T-helper 2 cell treated with Interferon-gamma antibody and Interleukin-4, amounts not matched to agents 100 ng/mL and 5 ng/mL, for 36 hours (primary cell): ENCODE measurements around the gene EDC4. TPM values are rescaled to one million over a fixed set of nuclear protein-coding genes. Genes with fewer than 3 reads are reported as not detected.

Experiments used
- intact Hi-C: fragments of 100-400 bp; cut with micrococcal nuclease; formaldehyde crosslinking; loops from one replicate; pipeline ENCODE4 v1.15.1; 2023
- total RNA-seq: library from RNA; stranded (reverse); gene quantifications from 2 replicates; pipeline ENCODE4 v1.2.3, GENCODE V29; 2022

EDC4 gene
- total RNA-seq, 1 donor from 2014 or later = 112 TPM

GRCh38 chr16:67927131-67927941, 54.5 kb downstream of the EDC4 start:
- intact Hi-C loops = no loop called here

GRCh38 chr16:67928147-67928546, 55.3 kb downstream of the EDC4 start:
- intact Hi-C loops = loop anchor here (1.0 kb wide), 3 partner anchors 45 to 256 kb away; no protein-coding TSS in a partner anchor

GRCh38 chr16:67928561-67929364, 55.9 kb downstream of the EDC4 start:
- intact Hi-C loops = loop anchor here (1.0 kb wide), 3 partner anchors 45 to 256 kb away; no protein-coding TSS in a partner anchor

GRCh38 chr16:67930191-67930590, 57.3 kb downstream of the EDC4 start:
- intact Hi-C loops = no loop called here

GRCh38 chr16:67930678-67931211, 57.9 kb downstream of the EDC4 start:
- intact Hi-C loops = no loop called here

Other genes with a start within 250 kb of the EDC4 start
- gene CARMIL2, start 227.9 kb upstream of the EDC4 start, total RNA-seq = 178 and 195 TPM in 2 replicates
- 39.1 and 41.1 TPM in 2 replicates for gene ACD, start 212.8 kb upstream of the EDC4 start, total RNA-seq
- gene PARD6A, start 212.1 kb upstream of the EDC4 start, total RNA-seq = 10.1 TPM in 2 replicates
- 5.1 and 6.8 TPM in 2 replicates for gene ENKD1, start 206.3 kb upstream of the EDC4 start, total RNA-seq
- gene C16orf86, start 206.2 kb upstream of the EDC4 start, total RNA-seq = 0.95 and 1.9 TPM in 2 replicates
- gene GFOD2, start 153.7 kb upstream of the EDC4 start, total RNA-seq = 12.1 and 14.2 TPM in 2 replicates
- gene RANBP10, start 66.5 kb upstream of the EDC4 start, total RNA-seq = 22.7 and 23.2 TPM in 2 replicates
- 0.36 and 0.73 TPM in 2 replicates for gene TSNAXIP1, start 66.2 kb upstream of the EDC4 start, total RNA-seq
- 44.3 and 45.8 TPM in 2 replicates for gene THAP11, start 30.7 kb upstream of the EDC4 start, total RNA-seq
- gene NUTF2, start 26.1 kb upstream of the EDC4 start, total RNA-seq = 138 and 143 TPM in 2 replicates
- 54.2 and 54.4 TPM in 2 replicates for gene CENPT, start 25.4 kb upstream of the EDC4 start, total RNA-seq
- 0.61 and 0.84 TPM in 2 replicates for gene NRN1L, start 11.8 kb downstream of the EDC4 start, total RNA-seq
- gene PSKH1, start 20.2 kb downstream of the EDC4 start, total RNA-seq = 20.7 and 22.1 TPM in 2 replicates
- gene CTRL, start 58.8 kb downstream of the EDC4 start, total RNA-seq = 9.6 and 11.9 TPM in 2 replicates
- gene PSMB10, start 63.8 kb downstream of the EDC4 start, total RNA-seq = 335 and 352 TPM in 2 replicates
- 16.8 and 20.5 TPM in 2 replicates for gene LCAT, start 71.1 kb downstream of the EDC4 start, total RNA-seq
- gene SLC12A4, start 95.6 kb downstream of the EDC4 start, total RNA-seq = 40.2 and 41.9 TPM in 2 replicates
- 0.14 TPM in 1 of 2 replicates, not detected in the other for gene DPEP3, start 107.4 kb downstream of the EDC4 start, total RNA-seq
- gene DPEP2, start 126.4 kb downstream of the EDC4 start, total RNA-seq = 14.8 and 16.8 TPM in 2 replicates
- not detected in 2 replicates for gene DPEP2NB, start 142.9 kb downstream of the EDC4 start, total RNA-seq
- gene DDX28, start 150.2 kb downstream of the EDC4 start, total RNA-seq = 14.5 and 16.5 TPM in 2 replicates
- 23.8 and 25.0 TPM in 2 replicates for gene DUS2, start 150.2 kb downstream of the EDC4 start, total RNA-seq
- 203 and 205 TPM in 2 replicates for gene NFATC3, start 212.3 kb downstream of the EDC4 start, total RNA-seq